NCI-H2107 treated with DMSO at 0.1 percent for 48 hours (cell line): ENCODE measurements around the gene LMCD1.

Experiments used
- DNase-seq: peaks from one replicate; lab custom pipeline; 2025; ENCODE audit not compliant: unreplicated experiment; lab: John Stamatoyannopoulos, UW

Gene LMCD1

GRCh38 chr3:8557298-8557697 is 55.7 kb downstream of the LMCD1 start:
- DNase-seq: no peak

GRCh38 chr3:8558645-8559044 is 57.0 kb downstream of the LMCD1 start:
- no peak for DNase-seq

- DNase-seq: no peak
These were observed 57.7 kb downstream of the LMCD1 start for GRCh38 chr3:8559351-8559750.

- no peak for DNase-seq
These were observed 58.9 kb downstream of the LMCD1 start for GRCh38 chr3:8560366-8561007.

DNA sequence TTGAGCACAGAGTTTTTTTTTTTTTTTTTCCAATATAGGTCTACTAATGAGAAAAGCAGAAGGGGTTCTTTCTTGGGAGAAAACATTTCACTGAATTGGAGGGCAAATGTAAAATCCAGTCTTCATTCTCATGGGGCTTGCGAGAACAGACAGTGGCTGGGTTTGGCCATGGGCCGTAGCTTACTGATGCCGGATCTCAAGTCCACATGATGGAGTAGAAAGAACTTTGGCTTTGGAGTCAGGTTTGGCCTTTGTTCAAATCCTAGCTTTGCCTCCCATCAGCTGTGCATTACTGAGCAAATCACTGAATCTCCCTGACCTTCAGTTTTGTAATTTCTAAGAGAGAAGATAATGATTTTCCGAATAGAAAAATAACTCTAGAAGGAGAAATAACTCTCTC is 59.7 kb downstream of the LMCD1 start:
- DNase-seq: no peak

GRCh38 chr3:8562081-8562595 is 60.5 kb downstream of the LMCD1 start:
- no peak for DNase-seq

DNA sequence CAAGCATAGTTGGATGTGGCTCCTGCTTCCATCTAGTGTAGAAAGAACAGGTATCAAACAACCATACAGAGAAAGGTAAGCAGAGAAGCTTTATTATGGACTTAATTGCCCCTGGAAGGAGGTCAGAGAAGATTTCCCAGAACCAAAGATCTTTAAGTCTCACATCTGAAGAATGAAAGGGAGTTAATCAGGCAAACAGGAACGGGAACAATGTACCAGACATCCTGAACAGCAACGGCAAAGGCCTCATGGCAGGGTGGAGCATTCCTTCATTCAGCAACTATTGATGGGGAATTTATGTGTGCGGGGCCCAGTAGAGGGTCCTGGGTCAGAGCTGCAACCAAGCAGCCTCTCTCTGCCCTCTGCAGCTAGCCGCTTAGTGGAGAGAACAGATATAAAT is 61.5 kb downstream of the LMCD1 start:
- DNase-seq: no peak

GRCh38 chr3:8563597-8563996 is 62.0 kb downstream of the LMCD1 start:
- DNase-seq: no peak

DNA sequence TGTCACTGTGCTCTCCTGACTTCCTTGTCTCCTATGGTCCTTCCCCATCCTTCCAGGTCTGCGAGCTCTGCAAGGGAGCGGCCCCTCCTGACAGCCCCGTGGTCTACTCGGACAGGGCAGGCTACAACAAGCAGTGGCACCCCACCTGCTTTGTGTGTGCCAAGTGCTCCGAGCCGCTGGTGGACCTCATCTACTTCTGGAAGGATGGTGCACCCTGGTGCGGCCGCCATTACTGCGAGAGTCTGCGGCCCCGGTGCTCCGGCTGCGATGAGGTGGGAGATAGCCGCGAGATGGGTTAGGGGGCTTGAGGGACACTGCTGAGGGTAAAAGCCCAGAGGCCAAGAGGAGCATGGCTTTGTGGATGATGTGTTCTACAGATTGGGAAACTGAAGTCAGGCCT is 63.8 kb downstream of the LMCD1 start:
- no peak for DNase-seq

GRCh38 chr3:8567784-8568575 is 66.4 kb downstream of the LMCD1 start:
- no peak for DNase-seq

DNA sequence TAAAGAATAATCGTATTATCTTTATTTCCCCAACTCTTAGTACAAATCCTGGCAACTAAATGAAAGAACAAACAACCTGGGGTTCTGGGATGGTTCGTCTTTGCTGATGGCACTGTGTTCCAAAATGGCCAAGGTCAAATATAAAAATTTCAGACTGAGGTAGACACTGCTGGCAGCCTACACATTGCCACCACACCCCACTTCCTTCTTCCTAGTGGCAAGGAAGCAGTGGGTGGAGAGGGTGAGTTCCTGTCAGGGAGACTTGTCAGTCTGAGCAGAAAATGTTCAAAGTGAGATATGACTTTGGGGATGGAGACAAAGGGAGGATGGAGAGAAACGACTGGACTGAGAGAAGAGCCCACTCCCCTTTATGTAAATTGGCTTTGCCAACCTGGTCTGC is 69.6 kb downstream of the LMCD1 start:
- no peak for DNase-seq

DNA sequence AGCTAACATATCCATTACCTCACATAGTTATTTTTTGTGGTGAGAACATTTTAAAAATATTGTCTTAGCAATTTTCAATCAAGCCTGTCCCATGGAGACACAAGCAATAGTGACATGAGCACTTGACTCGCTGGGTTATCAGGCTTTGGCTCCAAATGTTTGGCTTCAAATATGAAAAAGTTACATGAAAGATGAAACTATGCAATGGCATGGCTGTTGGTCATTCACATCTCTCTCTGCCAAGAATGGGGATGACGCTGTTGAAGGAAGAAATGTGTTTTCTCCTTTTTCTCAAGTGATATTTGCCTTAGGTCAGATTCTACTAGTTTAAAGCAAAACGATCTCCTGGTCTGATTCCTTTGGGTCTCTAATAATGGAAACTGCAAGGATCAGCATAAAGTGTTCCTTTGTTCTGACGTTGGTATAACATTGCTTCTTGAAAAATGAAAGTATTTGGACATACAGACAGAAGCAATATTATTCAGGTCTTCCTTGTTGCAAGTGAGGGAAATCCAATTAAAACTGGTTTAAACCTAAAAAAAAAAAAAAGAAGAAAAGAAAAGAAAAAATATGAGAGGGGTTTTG is 71.8 kb downstream of the LMCD1 start:
- no peak for DNase-seq

GRCh38 chr3:8574040-8574669 is 72.5 kb downstream of the LMCD1 start:
- no peak for DNase-seq

- DNase-seq: no peak
These were observed 73.2 kb downstream of the LMCD1 start for GRCh38 chr3:8574670-8575322.

- no peak for DNase-seq
These were observed 73.9 kb downstream of the LMCD1 start for GRCh38 chr3:8575364-8576104.

GRCh38 chr3:8576436-8576835 is 74.8 kb downstream of the LMCD1 start:
- DNase-seq: no peak

- DNase-seq: no peak
These were observed 75.4 kb downstream of the LMCD1 start for GRCh38 chr3:8576841-8577571.

GRCh38 chr3:8578282-8578681 is 76.7 kb downstream of the LMCD1 start:
- DNase-seq: no peak

GRCh38 chr3:8579096-8579495 is 77.5 kb downstream of the LMCD1 start:
- no peak for DNase-seq

DNA sequence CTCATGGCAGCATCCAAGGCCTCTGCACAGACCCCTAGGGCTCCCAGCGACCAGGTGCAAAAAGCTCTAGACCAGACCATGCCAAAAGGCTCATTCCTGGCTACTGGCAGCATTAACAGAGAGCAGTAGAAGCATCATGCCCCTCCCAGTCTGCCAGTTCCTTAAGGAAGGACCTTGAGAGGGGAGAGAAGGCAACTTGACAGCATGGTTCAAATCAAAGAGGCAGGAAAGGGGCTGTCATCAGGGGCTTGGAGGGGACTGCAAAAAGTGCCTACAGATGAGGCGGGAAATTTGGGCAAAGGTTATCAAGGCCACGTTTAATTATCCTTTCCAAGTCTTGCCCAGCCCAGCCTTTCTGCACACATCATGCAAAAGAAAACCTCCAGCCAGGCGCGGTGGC is 78.3 kb downstream of the LMCD1 start:
- DNase-seq: no peak
